ENCODE measurements around the gene NT5DC3.

DNA sequence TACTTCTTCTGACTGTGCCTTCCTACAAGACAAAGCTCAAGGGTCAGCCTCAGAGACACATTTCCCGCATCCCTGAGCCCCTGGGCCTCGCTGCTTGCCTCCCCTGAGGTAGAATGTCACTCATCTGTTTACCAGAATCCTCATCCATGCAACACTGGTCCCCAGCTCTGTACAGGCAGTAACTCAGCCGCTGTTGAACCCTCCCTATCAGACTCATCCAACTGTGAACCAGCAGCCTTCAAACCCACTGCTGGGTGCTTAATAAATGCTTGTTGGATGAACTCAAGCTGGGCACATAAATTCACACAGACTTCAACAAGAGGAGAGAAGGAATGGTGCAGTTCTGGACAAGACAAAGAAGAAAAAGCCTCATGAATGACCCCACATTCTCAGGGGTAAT is 6.1 kb downstream of the NT5DC3 start:
- TF ChIP-seq EZH2phosphoT487 (IDR thresholded peaks at IDR 0.05; ENCODE audit: borderline replicate concordance, low read depth, low read length) (no peak), CTCF (conservative IDR thresholded peaks at IDR 0.05; ENCODE audit: low read length) (no peak)

Measured in OCI-LY7 (cell line).